HepG2 (cell line): ENCODE data around the gene EFCAB11. TPM values are rescaled to one million over a fixed set of nuclear protein-coding genes. Genes with fewer than 3 reads are reported as not detected.

ENCODE experiments used
- ADNP ChIP-seq: sonication (generic); formaldehyde crosslinking; IDR thresholded peaks from 2 replicates; pipeline ENCODE4 v1.4.0; 2020; ENCODE audit warnings: missing genetic modification reagents
- AHDC1 ChIP-seq: sonication (generic); formaldehyde crosslinking; IDR thresholded peaks from 2 replicates; pipeline ENCODE4 v1.5.1; 2020; ENCODE audit warnings: mild to moderate bottlenecking, missing genetic modification reagents, borderline replicate concordance
- GATAD1 ChIP-seq: IDR thresholded peaks from 2 replicates; pipeline ENCODE4 v1.6.1; 2016; ENCODE audit warnings: missing genetic modification reagents, missing compliant biosample characterization
- HOXA5 ChIP-seq: sonication (generic); formaldehyde crosslinking; IDR thresholded peaks from 2 replicates; pipeline ENCODE4 v1.4.0; 2020; ENCODE audit warnings: missing genetic modification reagents
- KMT2B ChIP-seq: IDR thresholded peaks from 2 replicates; pipeline ENCODE4 v1.6.1; 2016; ENCODE audit warnings: missing genetic modification reagents, missing compliant biosample characterization
- NRL ChIP-seq: sonication (generic); formaldehyde crosslinking; IDR thresholded peaks from 2 replicates; pipeline ENCODE4 v1.5.0; 2020; ENCODE audit warnings: missing genetic modification reagents, mild to moderate bottlenecking, moderate library complexity, borderline replicate concordance
- RBFOX2 ChIP-seq: fragments of 200-400 bp; formaldehyde crosslinking; IDR thresholded peaks from 2 replicates; pipeline ENCODE4 v1.6.1; 2017; ENCODE audit warnings: low read depth, mild to moderate bottlenecking, low read length
- RXRB ChIP-seq: IDR thresholded peaks from 2 replicates; pipeline ENCODE4 v1.6.1; 2016; ENCODE audit warnings: borderline replicate concordance, missing genetic modification reagents, missing compliant biosample characterization
- SATB2 ChIP-seq: sonication (generic); formaldehyde crosslinking; IDR thresholded peaks from 2 replicates; pipeline ENCODE4 v1.5.0; 2020; ENCODE audit warnings: missing genetic modification reagents
- SIX4 ChIP-seq: sonication (generic); formaldehyde crosslinking; IDR thresholded peaks from 2 replicates; pipeline ENCODE4 v1.4.0; 2020; ENCODE audit warnings: missing genetic modification reagents
- TAF15 ChIP-seq: fragments of 200-400 bp; formaldehyde crosslinking; IDR thresholded peaks from one replicate; pipeline ENCODE4 v1.6.1; 2018; ENCODE audit warnings: mild to moderate bottlenecking, low read depth, low read length; ENCODE audit not compliant: poor library complexity, severe bottlenecking
- TARDBP ChIP-seq: sonication (generic); formaldehyde crosslinking; IDR thresholded peaks from 2 replicates; pipeline ENCODE4 v1.8.0; 2022; ENCODE audit warnings: mild to moderate bottlenecking, missing genetic modification reagents
- THAP11 ChIP-seq: IDR thresholded peaks from 2 replicates; pipeline ENCODE4 v1.6.1; 2016; ENCODE audit warnings: missing biosample characterization, missing genetic modification reagents
- U2AF1 ChIP-seq: fragments of 200-400 bp; formaldehyde crosslinking; optimal IDR thresholded peaks from 2 replicates; pipeline ENCODE3; 2017; ENCODE audit warnings: mild to moderate bottlenecking, low read depth, low read length
- ZNF382 ChIP-seq: sonication (generic); formaldehyde crosslinking; IDR thresholded peaks from 2 replicates; pipeline ENCODE4 v1.5.0; 2020; ENCODE audit warnings: missing genetic modification reagents, mild to moderate bottlenecking, borderline replicate concordance
- ZNF468 ChIP-seq: sonication (generic); formaldehyde crosslinking; IDR thresholded peaks from 2 replicates; pipeline ENCODE4 v1.8.0; 2022; ENCODE audit warnings: mild to moderate bottlenecking, moderate library complexity, missing genetic modification reagents
- ZNF615 ChIP-seq: sonication (generic); formaldehyde crosslinking; IDR thresholded peaks from 2 replicates; pipeline ENCODE4 v1.5.0; 2020; ENCODE audit warnings: mild to moderate bottlenecking, missing genetic modification reagents, borderline replicate concordance
- ZNF746 ChIP-seq: sonication (generic); formaldehyde crosslinking; IDR thresholded peaks from 2 replicates; pipeline ENCODE4 v1.8.0; 2022; ENCODE audit warnings: mild to moderate bottlenecking, missing genetic modification reagents
- ZNF770 ChIP-seq: sonication (generic); formaldehyde crosslinking; IDR thresholded peaks from 2 replicates; pipeline ENCODE4 v1.5.0; 2020; ENCODE audit warnings: mild to moderate bottlenecking, missing genetic modification reagents
- ZNF776 ChIP-seq: sonication (generic); formaldehyde crosslinking; IDR thresholded peaks from 2 replicates; pipeline ENCODE4 v1.4.0; 2020; ENCODE audit warnings: mild to moderate bottlenecking, missing genetic modification reagents
- polyA plus RNA-seq, 8 experiments: library from polyadenylated mRNA; depleted of rRNA in 3 of 8; stranded (reverse) in 7 of 8; unstranded in 1 of 8; fragments of >200 nt; fragmentation: Illumina TruSeq in 4 of 8; extraction: Trizol in 4 of 8; gene quantifications; 2 replicates each; pipeline versions ENCODE4 v1.2.1 to v1.2.3, GENCODE V29; 2011 to 2016; ENCODE audit warnings: low read depth in 4 of 8, missing spikeins in 1 of 8, mixed read lengths in 1 of 8; ENCODE audit not compliant: insufficient read depth in 1 of 8
- total RNA-seq, 5 experiments: library from RNA; depleted of rRNA; stranded (reverse); fragments of >200 nt; fragmentation: Illumina TruSeq; extraction: Trizol; gene quantifications; 2 replicates each; pipeline ENCODE4 v1.2.3, GENCODE V29; 2016; ENCODE audit warnings: low read depth in 1 of 5

EFCAB11 gene
- total and polyA plus RNA-seq, 2 of the 13 experiments (the other 11 are each of a cell fraction or from before 2014, with no cell fraction given): 8.2 to 31.5 TPM

- TF ChIP-seq AHDC1 (CRISPR knock-in tag) (peak; percentile 68; the same call in 1 of the 2 replicates), SIX4 (CRISPR knock-in tag) (no peak), GATAD1 (no peak), U2AF1 (no peak), TAF15 (no peak), TARDBP (CRISPR knock-in tag) (peak; percentile 63; the same call in 1 of the 2 replicates), SATB2 (CRISPR knock-in tag) (no peak), ZNF615 (CRISPR knock-in tag) (no peak), ZNF382 (CRISPR knock-in tag) (no peak), ZNF746 (CRISPR knock-in tag) (no peak), HOXA5 (peak; percentile 46; the same call in 1 of the 2 replicates), KMT2B (no peak), RBFOX2 (no peak), ZNF776 (CRISPR knock-in tag) (no peak), ADNP (CRISPR knock-in tag) (no peak), NRL (no peak), THAP11 (CRISPR knock-in tag) (no peak), ZNF468 (CRISPR knock-in tag) (no peak), ZNF770 (CRISPR knock-in tag) (no peak), RXRB (CRISPR knock-in tag) (peak; percentile 10; the same call in 1 of the 2 replicates)
Measured at GRCh38 chr14:89911010-89911919, 43.3 kb downstream of the EFCAB11 start (continued).
